ENCODE measurements around the gene SPAG5. TPM values are rescaled to one million over a fixed set of nuclear protein-coding genes. Genes with fewer than 3 reads are reported as not detected.
A peak's percentile ranks its signal among the peaks of the same experiment; 100 is the strongest.
"Not testable (repeated sequence)": the region's sequence is repeated elsewhere in the genome, so short reads cannot be mapped to it uniquely, and the experiment has no call there.

The SPAG5 gene
- total RNA-seq, 2 donors from 2014 or later, result 25.6 to 81.8 TPM

GRCh38 chr17:28615260-28615940 lies 16.6 kb upstream of the SPAG5 start:
- Histone ChIP-seq H3K27me3 (no peaks in the 10 kb centered on the region), H3K9ac (ENCODE audit: low read depth in 2 of 2, low read length in 2 of 2) (no peak overlapping the region), H3K36me3 (peaks cover 33% of the 10 kb centered on the region), H3K27ac (no peak overlapping the region), H3K4me1 (no peaks in the 10 kb centered on the region), H3K4me3 (no peak overlapping the region), H3K9me3 (no peaks in the 10 kb centered on the region)
- no peak for TF ChIP-seq CTCF (IDR thresholded peaks at IDR 0.05)
- no peak for DNase-seq
- intact Hi-C loops (cut with DNase I), result no loop called here

- TF ChIP-seq CTCF (IDR thresholded peaks at IDR 0.05), result no peak
- Histone ChIP-seq H3K4me3 (no peak within 1 kb of the TSS), H3K27me3 (no peaks in the 10 kb centered on the region), H3K4me1 (no peaks in the 10 kb centered on the region), H3K27ac (no peak within 1 kb of the TSS), H3K9ac (ENCODE audit: low read depth in 2 of 2, low read length in 2 of 2) (no peak within 1 kb of the TSS), H3K9me3 (no peaks in the 10 kb centered on the region), H3K36me3 (peaks cover 22% of the 10 kb centered on the region)
- intact Hi-C loops (cut with DNase I), result loop anchor here (2.0 to 5.0 kb wide), 2 partner anchors 65 to 117 kb away; no protein-coding TSS in a partner anchor
- DNase-seq, result no peak
Measured at GRCh38 chr17:28613931-28614381, 15.1 kb upstream of the SPAG5 start, which contains the start of gene RSKR. TSS of gene RSKR (minus strand) at chr17:28614185. CDS start at chr17:28614161, 24 bp downstream.

GRCh38 chr17:28612936-28613872 lies 14.4 kb upstream of the SPAG5 start:
- Histone ChIP-seq H3K4me1 (no peaks in the 10 kb centered on the region), H3K9ac (ENCODE audit: low read depth in 2 of 2, low read length in 2 of 2) (no peak overlapping the region), H3K27me3 (no peaks in the 10 kb centered on the region), H3K9me3 (no peaks in the 10 kb centered on the region), H3K27ac (no peak overlapping the region), H3K4me3 (no peak overlapping the region), H3K36me3 (peaks cover 20% of the 10 kb centered on the region)
- intact Hi-C loops (cut with DNase I), result loop anchor here (2.0 to 5.0 kb wide), 2 partner anchors 64 to 116 kb away; no protein-coding TSS in a partner anchor
- peak; percentile 29 for DNase-seq
- peak; percentile 64 for TF ChIP-seq CTCF (IDR thresholded peaks at IDR 0.05)

GRCh38 chr17:28612531-28612930 lies 13.7 kb upstream of the SPAG5 start:
- H3K4me1 ChIP-seq, result no peaks in the 10 kb centered on the region
- no peaks in the 10 kb centered on the region for H3K9me3 ChIP-seq
- H3K9ac ChIP-seq (ENCODE audit: low read depth in 2 of 2, low read length in 2 of 2), result no peak overlapping the region
- H3K4me3 ChIP-seq, result no peak overlapping the region
- H3K27ac ChIP-seq, result no peak overlapping the region
- TF ChIP-seq CTCF (IDR thresholded peaks at IDR 0.05), result no peak
- H3K36me3 ChIP-seq, result peaks cover 16% of the 10 kb centered on the region
- intact Hi-C loops (cut with DNase I), result loop anchor here (2.0 to 5.0 kb wide), 2 partner anchors 64 to 115 kb away; no protein-coding TSS in a partner anchor
- no peaks in the 10 kb centered on the region for H3K27me3 ChIP-seq
- DNase-seq, result no peak

- DNase-seq, result peak; percentile 26
Measured at GRCh38 chr17:28610376-28610775, 11.6 kb upstream of the SPAG5 start.

GRCh38 chr17:28604031-28604430 lies 5.2 kb upstream of the SPAG5 start:
- H3K4me3 ChIP-seq; H3K27me3 ChIP-seq; H3K4me1 ChIP-seq; H3K9me3 ChIP-seq; H3K36me3 ChIP-seq; intact Hi-C loops (cut with DNase I); H3K9ac ChIP-seq (ENCODE audit: low read depth in 2 of 2, low read length in 2 of 2); H3K27ac ChIP-seq; DNase-seq: not testable (repeated sequence)

More at GRCh38 chr17:28610376-28610775, 11.6 kb upstream of the SPAG5 start:
- Histone ChIP-seq H3K27me3 (no peaks in the 10 kb centered on the region), H3K27ac (no peak overlapping the region), H3K9me3 (no peaks in the 10 kb centered on the region), H3K9ac (ENCODE audit: low read depth in 2 of 2, low read length in 2 of 2) (no peak overlapping the region), H3K4me3 (no peak overlapping the region), H3K36me3 (peaks cover under 1% of the 10 kb centered on the region), H3K4me1 (no peaks in the 10 kb centered on the region)
- TF ChIP-seq CTCF (IDR thresholded peaks at IDR 0.05), result no peak
- intact Hi-C loops (cut with DNase I), result loop anchor here (5.0 kb wide), 1 partner anchor 113 kb away; no protein-coding TSS in a partner anchor

All from colonic mucosa (tissue), 4 donors.